ENCODE measurements around the gene TAMM41.
"Not testable (repeated sequence)": the region's sequence is repeated elsewhere in the genome, so short reads cannot be mapped to it uniquely, and the experiment has no call there.

Gene TAMM41

GRCh38 chr3:11846281-11847266 lies at the start of gene TAMM41:
Gene TAMM41, minus strand, starts transcription at chr3:11846885. Its CDS starts 249 bp downstream, at chr3:11846636.
- peak; percentile 70 to 85 for DNase-seq

DNA sequence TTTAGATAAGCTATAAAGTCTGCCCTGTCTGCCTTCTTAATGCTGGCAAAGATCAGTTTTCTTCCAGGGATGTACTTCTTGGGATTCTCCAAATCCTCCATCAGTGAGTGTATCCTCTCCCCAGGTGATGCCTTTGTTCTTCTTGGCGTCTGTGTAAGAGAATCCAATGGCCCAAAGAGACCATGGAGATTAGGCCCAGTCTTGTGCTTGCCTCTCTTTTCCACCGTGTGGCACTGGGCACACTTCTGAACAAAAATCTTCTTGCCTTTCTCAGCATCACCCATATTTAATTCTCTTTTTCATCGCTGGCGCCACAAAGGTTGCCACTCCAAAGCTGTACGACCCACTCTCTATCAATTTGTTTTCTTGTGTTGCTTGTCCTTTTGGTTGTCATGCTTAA lies 32.2 kb upstream of the TAMM41 start:
- no peak for DNase-seq

DNA sequence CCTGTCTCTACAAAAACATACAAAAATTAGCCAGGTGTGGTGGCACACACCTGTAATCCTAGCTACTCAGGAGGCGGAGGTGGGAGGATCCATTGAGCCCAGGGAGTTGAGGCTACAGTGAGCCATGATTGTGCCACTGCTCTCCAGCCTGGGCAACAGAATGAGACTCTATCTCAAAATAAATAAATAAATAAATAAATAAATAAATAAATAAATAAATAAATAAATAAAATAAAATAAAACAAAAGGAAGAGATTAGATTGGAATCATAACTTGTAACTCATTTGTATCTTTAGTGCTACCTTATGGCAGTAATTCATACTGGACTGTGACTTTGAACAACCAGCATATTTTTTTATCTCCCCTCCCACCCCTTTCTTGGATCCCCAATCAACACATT lies 28.0 kb upstream of the TAMM41 start:
- not testable (repeated sequence) for DNase-seq

- DNase-seq: not testable (repeated sequence)
These were observed 17.1 kb upstream of the TAMM41 start for GRCh38 chr3:11863739-11864138.

- DNase-seq: not testable (repeated sequence)
These were observed 15.9 kb upstream of the TAMM41 start for GRCh38 chr3:11862584-11862983.

GRCh38 chr3:11862145-11862544 lies 15.5 kb upstream of the TAMM41 start:
- DNase-seq: not testable (repeated sequence)

- DNase-seq: not testable (repeated sequence)
These were observed 13.5 kb upstream of the TAMM41 start for GRCh38 chr3:11860213-11860612.

GRCh38 chr3:11853450-11853849 lies 6.8 kb upstream of the TAMM41 start:
- DNase-seq: no peak

DNA sequence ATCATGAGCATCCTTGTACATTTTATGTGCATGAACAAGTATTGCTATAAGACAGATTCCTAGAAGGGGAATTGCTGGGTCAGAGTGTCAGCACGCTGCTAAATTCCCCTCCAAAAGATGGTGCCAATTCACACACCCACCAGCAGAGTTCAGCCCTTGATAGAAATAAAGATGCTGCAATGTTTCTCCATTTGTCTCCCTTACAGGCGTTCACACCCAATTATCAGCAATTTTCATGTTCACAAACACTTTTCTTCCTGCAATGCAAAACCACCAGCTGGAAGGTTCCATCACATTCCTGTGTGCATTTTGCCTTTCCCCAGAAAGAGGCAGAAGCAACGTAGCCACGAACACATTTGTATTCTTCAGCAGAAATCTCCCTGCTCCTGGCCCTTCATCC lies 3.3 kb upstream of the TAMM41 start:
- DNase-seq: no peak

DNA sequence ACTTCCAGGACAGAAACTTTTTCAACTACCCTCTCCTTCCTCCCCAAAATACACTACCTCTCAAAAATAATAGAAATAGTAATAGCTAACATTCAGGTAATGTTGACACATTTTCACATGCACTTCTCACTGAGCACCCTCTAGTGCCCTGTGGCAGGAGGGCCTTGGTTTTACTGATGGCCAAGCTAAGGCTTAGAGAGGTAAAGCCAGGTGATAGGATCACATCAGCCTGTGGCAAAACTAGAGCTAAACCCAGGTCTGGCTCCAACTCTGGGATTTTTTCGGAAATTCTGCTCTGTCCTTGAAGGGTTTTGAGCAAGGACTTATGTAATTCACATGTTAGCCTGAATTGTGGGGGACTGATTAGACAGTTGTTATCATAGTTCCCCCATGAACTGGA lies 922 bp upstream of the TAMM41 start:
- no peak for DNase-seq

DNA sequence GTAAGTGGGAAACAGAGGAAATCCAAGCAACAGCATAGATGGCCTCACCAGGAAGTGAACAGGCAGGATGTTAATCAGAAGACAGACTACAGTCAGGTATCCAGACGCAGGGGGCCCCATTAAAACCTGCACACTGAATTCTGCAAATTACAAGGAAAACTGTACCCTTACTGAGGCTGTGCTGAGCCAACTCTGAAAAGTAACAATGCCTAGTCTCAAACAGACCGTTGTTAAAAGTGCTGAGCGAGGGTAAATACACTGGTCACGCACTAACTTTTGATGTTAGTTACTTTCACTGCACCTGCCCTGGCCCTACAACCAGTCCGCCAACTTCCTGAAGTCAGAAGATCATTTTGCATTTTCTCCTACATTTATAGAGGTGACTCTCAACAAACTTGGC lies 1.0 kb downstream of the TAMM41 start:
- DNase-seq: no peak

GRCh38 chr3:11844891-11845290 lies 1.8 kb downstream of the TAMM41 start:
- no peak for DNase-seq

- no peak for DNase-seq
These were observed 11.6 kb downstream of the TAMM41 start for GRCh38 chr3:11835028-11835639.

- DNase-seq: no peak
These were observed 13.4 kb downstream of the TAMM41 start for GRCh38 chr3:11832981-11833905.

DNA sequence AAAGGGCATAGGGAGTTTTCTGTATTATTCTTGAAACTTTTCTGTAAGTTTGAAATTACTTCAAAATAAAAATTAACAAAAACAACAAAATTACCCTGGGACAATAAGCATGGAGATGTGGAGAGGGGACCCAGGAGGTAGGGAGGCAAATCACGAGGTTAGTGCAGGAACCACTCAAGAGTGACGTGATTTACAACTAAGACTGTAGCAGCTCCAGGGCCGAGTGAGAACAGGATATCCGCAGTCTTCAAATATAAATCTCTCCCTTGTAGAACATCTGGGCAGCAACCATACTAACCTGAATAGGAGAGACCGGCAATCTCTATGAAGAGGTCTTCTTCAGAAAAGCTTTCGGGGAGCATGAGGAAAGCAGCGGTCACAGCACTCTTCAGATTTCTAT lies 17.3 kb downstream of the TAMM41 start:
- no peak for DNase-seq

GRCh38 chr3:11826628-11827265 lies 19.9 kb downstream of the TAMM41 start:
- DNase-seq: no peak

- DNase-seq: no peak
These were observed 21.4 kb downstream of the TAMM41 start for GRCh38 chr3:11825301-11825700.

- no peak for DNase-seq
These were observed 26.1 kb downstream of the TAMM41 start for GRCh38 chr3:11820531-11821041.

- no peak for DNase-seq
These were observed 27.5 kb downstream of the TAMM41 start for GRCh38 chr3:11819146-11819689.

DNA sequence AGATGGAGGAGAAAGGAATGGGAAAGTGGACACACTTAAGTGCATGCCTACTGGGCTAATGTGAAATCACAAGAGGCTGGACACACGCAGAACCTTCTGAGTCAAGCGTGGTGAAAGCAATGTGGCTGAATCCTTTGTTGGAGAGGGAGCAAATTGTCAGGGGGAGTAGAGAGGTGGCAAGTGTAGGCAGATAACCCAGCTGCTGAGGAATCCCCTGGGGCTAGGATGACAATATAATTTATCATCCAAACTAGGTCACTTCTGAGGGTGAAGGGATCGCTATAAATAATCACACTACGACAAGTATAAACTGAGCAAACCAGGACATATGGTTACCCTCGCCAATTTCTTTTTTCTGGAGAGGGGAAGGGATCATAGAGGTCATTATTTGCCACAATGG lies 28.7 kb downstream of the TAMM41 start:
- DNase-seq: no peak

- DNase-seq: no peak
These were observed 31.6 kb downstream of the TAMM41 start for GRCh38 chr3:11815111-11815510.

GRCh38 chr3:11814663-11815062 lies 32.0 kb downstream of the TAMM41 start:
- DNase-seq: no peak
